Fibroblast of skin of left quadriceps (primary cell): Measurements from ENCODE around the gene CHST15.
A peak's percentile ranks its signal among the peaks of the same experiment; 100 is the strongest.

ENCODE experiments used
- DNase-seq, 2 experiments: peaks; one replicate each; pipeline ENCODE4 v3.0.0-alpha.2; 2013; ENCODE audit warnings: low read depth in 2 of 2

CHST15 gene, protein sequence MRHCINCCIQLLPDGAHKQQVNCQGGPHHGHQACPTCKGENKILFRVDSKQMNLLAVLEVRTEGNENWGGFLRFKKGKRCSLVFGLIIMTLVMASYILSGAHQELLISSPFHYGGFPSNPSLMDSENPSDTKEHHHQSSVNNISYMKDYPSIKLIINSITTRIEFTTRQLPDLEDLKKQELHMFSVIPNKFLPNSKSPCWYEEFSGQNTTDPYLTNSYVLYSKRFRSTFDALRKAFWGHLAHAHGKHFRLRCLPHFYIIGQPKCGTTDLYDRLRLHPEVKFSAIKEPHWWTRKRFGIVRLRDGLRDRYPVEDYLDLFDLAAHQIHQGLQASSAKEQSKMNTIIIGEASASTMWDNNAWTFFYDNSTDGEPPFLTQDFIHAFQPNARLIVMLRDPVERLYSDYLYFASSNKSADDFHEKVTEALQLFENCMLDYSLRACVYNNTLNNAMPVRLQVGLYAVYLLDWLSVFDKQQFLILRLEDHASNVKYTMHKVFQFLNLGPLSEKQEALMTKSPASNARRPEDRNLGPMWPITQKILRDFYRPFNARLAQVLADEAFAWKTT

DNA sequence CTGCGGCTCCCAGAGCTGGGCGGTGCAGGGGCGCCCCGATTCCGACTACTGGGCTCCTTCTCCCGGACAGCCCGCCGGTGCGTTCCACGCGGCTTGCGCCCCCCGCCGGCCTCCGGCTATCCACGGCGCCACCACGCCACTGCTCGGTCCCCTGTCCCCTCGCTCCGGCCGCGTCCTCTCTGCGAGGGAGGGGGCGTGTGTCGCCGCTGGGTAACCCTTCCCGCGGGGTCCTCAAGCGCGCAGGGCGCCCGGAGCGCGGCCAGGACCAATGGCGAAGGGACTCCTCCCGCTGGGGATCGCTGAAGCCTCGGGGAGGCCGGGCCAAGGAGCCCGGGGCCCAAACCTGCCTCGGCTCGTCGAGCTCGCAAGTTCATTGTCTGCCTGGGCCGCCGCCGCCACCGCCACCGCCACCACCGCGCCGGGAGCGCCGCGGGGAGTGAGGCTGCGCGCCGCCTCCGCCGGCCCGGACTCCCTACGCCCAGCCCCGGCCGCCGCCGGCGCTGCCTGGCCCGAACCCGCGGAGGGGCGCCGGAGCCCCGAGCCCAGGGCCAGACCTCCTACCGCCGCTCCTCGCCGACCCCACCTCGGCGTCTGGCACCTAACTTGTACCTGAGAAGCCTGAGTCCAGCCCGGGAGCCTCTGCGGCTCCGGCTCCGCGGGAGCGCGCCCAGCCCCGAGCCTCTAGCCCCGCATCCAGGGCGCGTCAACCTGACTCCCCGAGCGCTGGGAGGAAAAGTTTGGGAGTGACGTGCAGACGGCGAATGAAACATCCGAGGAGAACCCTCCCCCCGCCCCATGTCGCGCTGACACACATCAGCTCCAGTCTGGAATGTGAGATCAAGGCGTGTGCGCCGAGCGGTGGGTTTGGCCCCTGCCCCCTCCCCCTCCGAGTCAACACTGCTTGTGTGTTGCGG lies at the start of gene CHST15:
CHST15 (minus strand) TSS at position 739 of the 914 bp plus-strand sequence. CDS start 47,386 bp downstream, outside the sequence.
- peak in 1 of 2 experiments; percentile 0 for DNase-seq

GRCh38 chr10:124142960-124143359 lies 49.6 kb upstream of the CHST15 start:
- DNase-seq = no peak

- DNase-seq = no peak
These were observed 48.8 kb upstream of the CHST15 start for GRCh38 chr10:124142006-124142739.

DNA sequence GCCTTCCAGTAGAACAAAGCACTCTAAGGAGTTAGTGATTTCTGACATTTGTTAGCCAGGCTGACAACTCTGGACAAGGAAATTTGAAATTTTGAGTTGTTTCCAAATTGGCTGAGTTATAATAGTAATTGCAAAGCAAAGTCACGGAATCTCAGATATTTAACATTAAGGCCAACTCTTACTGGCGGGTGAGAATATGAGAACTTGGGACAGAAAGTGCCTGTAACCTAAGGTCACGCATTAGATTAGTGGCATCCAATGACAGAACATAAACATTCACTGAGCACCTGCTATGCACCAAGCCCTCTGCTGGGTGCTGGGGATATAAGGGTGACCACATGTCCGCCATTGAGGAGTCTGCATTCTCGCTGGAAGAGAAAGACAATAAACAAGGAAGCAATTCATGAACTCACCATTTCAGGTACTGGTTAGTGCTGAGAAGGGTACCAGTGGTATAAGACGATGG lies 45.5 kb upstream of the CHST15 start:
- no peak for DNase-seq

- no peak for DNase-seq
These were observed 44.9 kb upstream of the CHST15 start for GRCh38 chr10:124138195-124138882.

- no peak for DNase-seq
These were observed 41.0 kb upstream of the CHST15 start for GRCh38 chr10:124134251-124134893.

- no peak for DNase-seq
These were observed 39.5 kb upstream of the CHST15 start for GRCh38 chr10:124132876-124133275.

DNA sequence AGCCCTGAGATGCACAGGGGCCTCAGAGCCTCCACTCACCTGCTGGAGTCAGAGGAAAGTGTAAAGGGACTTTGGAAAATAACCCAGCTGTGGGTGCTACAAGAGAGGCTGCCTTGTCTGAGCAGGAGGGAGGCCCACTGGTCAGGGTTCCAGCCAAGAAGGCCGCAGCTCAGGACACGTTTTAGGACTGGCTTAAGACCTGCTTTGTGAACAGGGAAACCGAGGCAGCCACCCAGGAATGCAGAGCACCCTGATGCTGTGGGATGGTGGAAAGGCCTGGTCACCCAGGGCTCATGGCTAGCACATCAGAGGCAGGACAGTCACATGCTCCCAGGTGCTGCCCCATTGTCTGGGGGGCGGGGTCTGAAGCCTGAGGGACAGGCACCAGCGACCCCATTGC lies 38.9 kb upstream of the CHST15 start:
- DNase-seq = no peak

- no peak for DNase-seq
These were observed 37.8 kb upstream of the CHST15 start for GRCh38 chr10:124131172-124131571.

- DNase-seq = no peak
These were observed 37.0 kb upstream of the CHST15 start for GRCh38 chr10:124130198-124130900.

DNA sequence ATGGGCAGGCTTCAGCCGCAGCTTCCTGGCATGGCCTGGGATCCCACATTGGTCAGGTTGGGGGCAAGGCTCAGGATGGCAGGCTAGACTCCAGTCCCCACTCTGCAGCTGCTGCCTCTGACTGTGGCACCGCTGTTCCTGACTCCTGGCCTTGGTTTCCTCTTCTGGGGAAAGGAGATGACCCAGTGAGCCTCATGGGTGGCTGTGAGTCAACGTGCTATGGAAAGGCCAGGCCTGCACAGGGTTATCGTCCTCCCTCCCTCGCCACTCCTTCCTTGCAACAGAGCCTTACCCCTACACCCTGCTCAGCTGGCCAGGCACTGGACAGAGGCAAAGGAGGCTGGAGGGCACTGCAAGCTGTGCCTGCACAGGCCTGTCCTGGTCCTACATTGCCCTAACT lies 36.1 kb upstream of the CHST15 start:
- DNase-seq = no peak

- no peak for DNase-seq
These were observed 35.4 kb upstream of the CHST15 start for GRCh38 chr10:124128811-124129145.

DNA sequence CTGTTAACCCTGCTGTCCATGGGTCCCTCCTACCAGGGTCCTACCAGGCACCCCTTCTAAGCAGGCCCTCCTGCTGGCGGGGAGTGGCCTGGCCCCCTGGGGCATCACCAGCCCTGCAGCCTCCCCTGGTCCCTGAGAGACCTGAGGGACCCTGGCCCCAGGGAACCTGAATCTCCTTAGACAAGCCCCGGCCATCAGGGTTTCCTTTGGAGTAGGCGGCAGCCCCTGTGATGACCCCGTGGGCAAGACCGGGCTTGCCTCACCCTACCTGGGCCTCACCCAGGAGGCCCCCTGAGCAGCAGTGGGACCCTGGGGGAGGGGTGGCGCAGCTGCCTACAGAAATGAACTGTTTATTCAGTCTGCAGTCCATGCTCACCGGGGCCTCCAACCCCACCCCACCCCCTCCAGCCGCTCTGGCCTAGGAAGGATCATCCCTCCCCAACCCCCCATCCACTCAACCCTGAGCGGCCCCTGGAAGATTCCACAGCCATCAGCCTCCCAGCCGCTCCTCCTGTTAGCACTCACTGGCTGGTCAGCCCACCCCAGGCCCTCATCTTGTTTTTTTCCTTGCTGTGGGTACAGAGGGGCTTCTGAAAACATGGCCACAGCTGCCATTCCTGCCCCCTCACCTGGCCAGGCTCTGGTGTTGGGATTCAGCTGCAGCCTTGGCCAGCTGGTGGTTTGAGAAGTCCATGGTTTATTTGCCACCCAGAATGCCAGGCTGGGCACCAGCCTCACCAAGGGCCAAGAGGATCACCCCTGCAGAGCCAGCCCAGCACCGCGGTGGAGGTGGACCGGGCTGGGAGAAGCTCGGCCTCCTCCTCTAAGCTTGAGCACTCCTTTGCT lies 34.8 kb upstream of the CHST15 start:
- no peak for DNase-seq

DNA sequence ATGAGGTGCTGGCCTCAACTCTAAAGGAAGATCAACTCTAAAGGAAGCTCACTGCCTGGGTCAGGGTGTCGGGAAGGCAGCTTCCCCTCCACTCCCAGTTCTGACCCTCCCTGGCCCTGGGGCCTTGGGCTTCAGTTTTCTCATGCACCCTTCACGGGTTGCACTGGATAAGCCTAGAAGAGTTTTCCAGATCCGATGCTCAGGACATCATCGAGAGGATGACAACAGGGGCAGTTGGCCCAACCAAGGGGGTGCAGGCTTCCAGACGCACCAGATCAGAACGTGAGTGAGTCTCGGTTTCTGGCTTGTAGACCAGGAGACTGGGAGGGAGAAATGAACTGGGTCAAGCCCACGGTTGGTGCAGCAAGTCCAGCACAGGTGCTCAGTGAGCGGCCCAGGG lies 34.2 kb upstream of the CHST15 start:
- DNase-seq = no peak

- no peak for DNase-seq
These were observed 33.6 kb upstream of the CHST15 start for GRCh38 chr10:124126983-124127385.

- DNase-seq = no peak
These were observed 33.0 kb upstream of the CHST15 start for GRCh38 chr10:124126145-124126982.

- peak in 1 of 2 experiments; percentile 1 for DNase-seq
These were observed 32.1 kb upstream of the CHST15 start for GRCh38 chr10:124125305-124126116.
